ENCODE results near the gene LETM1.

The LETM1 gene

GRCh38 chr4:1766106-1767060 lies 89.6 kb downstream of the LETM1 start:
- DNase-seq (ENCODE audit: low read depth in 1 of 2, low spot score in 1 of 2): no peak

- DNase-seq (ENCODE audit: low read depth in 1 of 2, low spot score in 1 of 2): no peak
These were observed 90.4 kb downstream of the LETM1 start for GRCh38 chr4:1765409-1766072.

DNA sequence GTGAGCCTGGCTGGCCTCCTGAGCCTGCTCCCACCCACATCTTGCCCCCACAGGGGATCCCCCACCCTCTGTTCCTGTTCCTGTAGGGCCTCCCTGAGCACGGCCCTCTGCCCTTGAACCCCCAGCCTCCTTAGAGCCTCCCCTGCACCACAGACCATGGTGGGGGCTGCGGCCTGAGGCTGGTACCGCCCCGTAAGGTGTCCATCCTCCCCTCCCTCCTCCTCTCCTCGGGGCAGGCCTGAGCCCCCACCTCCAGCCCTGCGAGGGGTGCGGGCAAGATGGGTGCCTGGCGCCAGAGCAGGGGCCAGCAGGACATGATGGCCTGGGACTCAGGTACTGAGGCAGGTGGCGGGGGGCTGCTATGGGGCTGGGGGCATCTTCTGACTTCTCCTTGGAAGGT lies 91.3 kb downstream of the LETM1 start:
- DNase-seq (ENCODE audit: low read depth in 1 of 2, low spot score in 1 of 2): no peak

DNA sequence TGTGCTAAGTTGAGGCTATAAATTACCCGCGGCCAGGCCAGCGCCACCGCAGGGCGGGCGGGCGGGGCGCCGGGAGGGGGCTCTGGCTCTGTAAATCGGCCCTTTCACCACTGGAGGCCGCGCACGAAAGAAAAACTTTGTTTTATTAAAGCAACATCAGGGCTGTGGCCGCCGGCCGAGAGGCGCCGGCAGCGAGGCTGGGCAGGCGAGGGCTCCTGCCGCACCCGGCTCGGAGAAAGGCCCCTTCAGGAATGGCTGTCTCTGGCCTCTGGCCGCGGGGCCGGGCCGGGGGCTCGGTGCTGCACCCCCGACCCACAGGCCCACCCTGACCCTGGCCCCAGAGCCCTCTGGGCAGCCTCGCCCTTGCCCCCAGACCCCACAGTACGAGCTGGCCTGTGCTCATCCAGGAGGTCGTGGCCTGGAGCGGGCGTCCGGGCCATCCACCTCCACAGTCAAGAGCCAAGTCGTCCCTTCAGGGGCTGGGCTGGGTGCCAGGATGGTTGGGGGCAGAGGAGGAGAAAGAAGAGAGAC lies 92.3 kb downstream of the LETM1 start:
- no peak for DNase-seq (ENCODE audit: low read depth in 1 of 2, low spot score in 1 of 2)

- DNase-seq (ENCODE audit: low read depth in 1 of 2, low spot score in 1 of 2): no peak
These were observed 92.8 kb downstream of the LETM1 start for GRCh38 chr4:1763070-1763549.

- no peak for DNase-seq (ENCODE audit: low read depth in 1 of 2, low spot score in 1 of 2)
These were observed 93.5 kb downstream of the LETM1 start for GRCh38 chr4:1762264-1763010.

Measured in stimulated activated CD4-positive, alpha-beta T cell treated with anti-CD3 and anti-CD28 coated beads, Interleukin-15, amount 100 ng/mL, for 1 hour (primary cell).